ENCODE results near the gene COL27A1. TPM values are rescaled to one million over a fixed set of nuclear protein-coding genes. Genes with fewer than 3 reads are reported as not detected.

COL27A1 gene
- total and polyA plus RNA-seq, 2 donors (not counting 3 experiments of a cell fraction or from before 2014, with no cell fraction given), result 14.7 to 49.1 TPM

GRCh38 chr9:114317665-114318357, 162.5 kb downstream of the COL27A1 start:
- Histone ChIP-seq H4K20me1 (replicated peaks; ENCODE audit: control insufficient read depth, extremely low read depth, insufficient read depth, low read length) (no peaks in the 10 kb centered on the region), H3K4me2 (ENCODE audit: insufficient read depth, low read length) (no peak overlapping the region), H3K4me3 (replicated peaks in 1 of 3; ENCODE audit: insufficient read depth in 1 of 3, low read depth in 1 of 3, low read length in 3 of 3) (no peak overlapping the region), H3K27ac (ENCODE audit: insufficient read depth, low read depth, low read length) (no peak overlapping the region), H3K4me1 (ENCODE audit: control insufficient read depth, extremely low read depth, insufficient read depth, low read length) (no peaks in the 10 kb centered on the region), H3K36me3 (ENCODE audit: control insufficient read depth in 2 of 2, extremely low read depth in 1 of 2, insufficient read depth in 2 of 2, low read length in 2 of 2) (no peaks in the 10 kb centered on the region), H3K27me3 (ENCODE audit: control insufficient read depth in 2 of 2, insufficient read depth in 2 of 2, low read length in 2 of 2) (peaks cover 0 to 5% of the 10 kb centered on the region in 2 experiments), H3K9ac (replicated peaks; ENCODE audit: extremely low read depth, insufficient read depth, low read length) (no peak overlapping the region), H3K9me3 (replicated peaks; ENCODE audit: control insufficient read depth, insufficient read depth, low read length) (no peaks in the 10 kb centered on the region), H2AFZ (ENCODE audit: low read depth, low read length) (no peak overlapping the region), H3K79me2 (ENCODE audit: control insufficient read depth, insufficient read depth, low read length) (no peaks in the 10 kb centered on the region), H3K9me1 (replicated peaks; ENCODE audit: control insufficient read depth, extremely low read depth, insufficient read depth, low read length) (no peaks in the 10 kb centered on the region)
- dilution Hi-C loops (cut with MboI; ENCODE audit: extremely low pct_ligation_motif_present, low sequenced_read_pairs) (no loop called here), intact Hi-C loops (cut with micrococcal nuclease) (no loop called here)
- ChIA-PET POLR2A (no interaction called here), CTCF (interaction anchor here (3.4 kb wide), 1 partner anchor 210 kb away, joined by 12 read pairs; no protein-coding TSS in a partner anchor)
- TF ChIP-seq FOS (IDR thresholded peaks at IDR 0.05; ENCODE audit: borderline replicate concordance, insufficient read depth, low read length) (no peak), MAX (IDR thresholded peaks at IDR 0.05; ENCODE audit: insufficient read depth, insufficient read length) (no peak), CTCF (IDR thresholded peaks at IDR 0.05; ENCODE audit: extremely low read depth in 1 of 2, insufficient read depth in 1 of 2, low read depth in 1 of 2, low read length in 2 of 2) (no peak)
- BruUV-seq (replicated peaks), result no TSS peak
- no peak for DNase-seq (ENCODE audit: low read depth, low spot score)
- no peak for FAIRE-seq

GRCh38 chr9:114318416-114318815, 163.1 kb downstream of the COL27A1 start:
- Histone ChIP-seq H4K20me1 (replicated peaks; ENCODE audit: control insufficient read depth, extremely low read depth, insufficient read depth, low read length) (no peaks in the 10 kb centered on the region), H3K9me1 (replicated peaks; ENCODE audit: control insufficient read depth, extremely low read depth, insufficient read depth, low read length) (no peaks in the 10 kb centered on the region), H3K9me3 (replicated peaks; ENCODE audit: control insufficient read depth, insufficient read depth, low read length) (no peaks in the 10 kb centered on the region), H3K36me3 (ENCODE audit: control insufficient read depth in 2 of 2, extremely low read depth in 1 of 2, insufficient read depth in 2 of 2, low read length in 2 of 2) (no peaks in the 10 kb centered on the region), H3K4me1 (ENCODE audit: control insufficient read depth, extremely low read depth, insufficient read depth, low read length) (no peaks in the 10 kb centered on the region), H2AFZ (ENCODE audit: low read depth, low read length) (no peak overlapping the region), H3K27me3 (ENCODE audit: control insufficient read depth in 2 of 2, insufficient read depth in 2 of 2, low read length in 2 of 2) (peaks cover 0 to 5% of the 10 kb centered on the region in 2 experiments), H3K79me2 (ENCODE audit: control insufficient read depth, insufficient read depth, low read length) (no peaks in the 10 kb centered on the region), H3K4me3 (replicated peaks in 1 of 3; ENCODE audit: insufficient read depth in 1 of 3, low read depth in 1 of 3, low read length in 3 of 3) (no peak overlapping the region), H3K4me2 (ENCODE audit: insufficient read depth, low read length) (no peak overlapping the region), H3K27ac (ENCODE audit: insufficient read depth, low read depth, low read length) (no peak overlapping the region), H3K9ac (replicated peaks; ENCODE audit: extremely low read depth, insufficient read depth, low read length) (no peak overlapping the region)
- BruUV-seq (replicated peaks), result no TSS peak
- dilution Hi-C loops (cut with MboI; ENCODE audit: extremely low pct_ligation_motif_present, low sequenced_read_pairs), result no loop called here
- FAIRE-seq, result no peak
- POLR2A ChIA-PET, result no interaction called here
- intact Hi-C loops (cut with micrococcal nuclease), result no loop called here
- CTCF ChIA-PET, result no interaction called here
- DNase-seq (ENCODE audit: low read depth, low spot score), result no peak
- no peak for TF ChIP-seq EZH2 (IDR thresholded peaks at IDR 0.05; ENCODE audit: borderline replicate concordance, low read depth, low read length, severe bottlenecking)
- no peak for TF ChIP-seq CTCF (IDR thresholded peaks at IDR 0.05; ENCODE audit: extremely low read depth in 1 of 2, insufficient read depth in 1 of 2, low read depth in 1 of 2, low read length in 2 of 2)
- TF ChIP-seq GATA2 (IDR thresholded peaks at IDR 0.05; ENCODE audit: insufficient read depth, insufficient read length, low read depth, low read length), result no peak
- TF ChIP-seq MAX (IDR thresholded peaks at IDR 0.05; ENCODE audit: insufficient read depth, insufficient read length), result no peak
- TF ChIP-seq POLR2A (IDR thresholded peaks at IDR 0.05; ENCODE audit: low read depth, low read length), result no peak
- TF ChIP-seq MYC (IDR thresholded peaks at IDR 0.05; ENCODE audit: low read depth, low read length), result no peak
- no peak for TF ChIP-seq JUN (IDR thresholded peaks at IDR 0.05; ENCODE audit: borderline replicate concordance, insufficient read depth, insufficient read length, low read depth)
- no peak for TF ChIP-seq FOS (IDR thresholded peaks at IDR 0.05; ENCODE audit: borderline replicate concordance, insufficient read depth, low read length)
- TF ChIP-seq POLR2AphosphoS5 (IDR thresholded peaks at IDR 0.05; ENCODE audit: insufficient read depth, low read depth, low read length), result no peak

Data from endothelial cell of umbilical vein (primary cell).